ENCODE measurements around the gene PSMB1.
"Not testable (repeated sequence)": the region's sequence is repeated elsewhere in the genome, so short reads cannot be mapped to it uniquely, and the experiment has no call there.

The PSMB1 gene

DNA sequence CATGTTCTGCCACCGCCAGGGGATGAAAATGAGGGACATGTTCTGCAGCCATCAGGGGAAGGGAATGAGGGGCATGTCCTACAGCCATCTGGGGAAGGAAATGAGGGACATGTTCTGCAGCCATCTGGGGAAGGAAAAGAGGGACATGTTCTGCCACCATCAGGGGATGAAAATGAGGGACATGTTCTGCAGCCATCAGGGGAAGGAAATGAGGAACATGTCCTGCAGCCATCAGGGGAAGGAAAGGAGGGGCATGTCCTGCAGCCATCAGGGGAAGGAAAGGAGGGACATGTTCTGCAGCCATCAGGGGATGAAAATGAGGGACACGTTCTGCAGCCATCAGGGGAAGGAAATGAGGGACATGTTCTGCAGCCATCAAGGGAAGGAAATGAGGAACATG is 50.8 kb downstream of the PSMB1 start:
- not testable (repeated sequence) for DNase-seq

DNA sequence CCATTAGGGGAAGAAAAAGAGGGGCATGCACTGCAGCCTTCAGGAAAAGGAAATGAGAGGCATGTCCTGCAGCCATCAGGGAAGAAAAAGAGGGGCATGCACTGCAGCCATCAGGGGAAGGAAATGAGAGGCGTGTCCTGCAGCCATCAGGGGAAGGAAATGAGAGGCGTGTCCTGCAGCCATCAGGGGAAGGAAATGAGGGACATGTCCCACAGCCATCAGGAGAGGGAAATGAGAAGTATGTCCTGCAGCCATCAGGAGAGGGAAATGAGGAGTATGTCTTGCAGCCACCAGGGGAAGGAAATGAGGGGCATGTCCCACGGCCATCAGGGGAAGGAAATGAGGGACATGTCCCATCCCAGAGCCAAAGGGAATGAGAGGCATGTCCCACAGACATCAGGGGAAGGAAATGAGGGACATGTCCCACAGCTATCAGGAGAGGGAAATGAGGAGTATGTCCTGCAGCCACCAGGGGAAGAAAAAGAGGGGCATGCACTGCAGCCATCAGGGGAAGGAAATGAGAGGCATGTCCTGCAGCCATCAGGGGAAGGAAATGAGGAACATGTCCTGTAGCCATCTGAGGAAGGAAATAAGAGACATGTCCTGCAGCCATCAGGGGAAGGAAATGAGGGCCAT is 52.0 kb downstream of the PSMB1 start:
- DNase-seq: no peak

DNA sequence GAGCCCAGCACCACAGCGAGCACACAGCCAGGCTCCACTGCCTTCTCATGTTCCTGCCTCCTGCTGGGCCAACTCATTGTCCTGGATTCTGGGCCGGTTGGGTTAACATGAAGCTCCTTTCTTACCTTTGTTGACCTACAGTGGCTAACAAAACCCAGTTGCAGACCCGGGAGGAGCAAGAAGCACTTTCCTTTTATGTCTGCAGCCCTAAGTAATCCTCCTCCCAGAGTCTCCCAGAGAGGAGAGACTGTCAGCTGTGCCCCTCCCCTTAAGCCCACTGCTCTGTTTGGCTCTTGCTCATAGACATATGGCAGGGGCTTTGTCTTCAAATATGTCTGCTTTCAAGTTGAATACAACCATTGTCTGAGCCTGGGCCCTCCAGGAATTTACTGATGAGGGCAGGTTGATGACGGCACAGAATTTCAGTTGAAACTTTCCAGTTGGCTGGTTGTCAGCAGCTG is 55.2 kb downstream of the PSMB1 start:
- peak; percentile 85 for DNase-seq

DNA sequence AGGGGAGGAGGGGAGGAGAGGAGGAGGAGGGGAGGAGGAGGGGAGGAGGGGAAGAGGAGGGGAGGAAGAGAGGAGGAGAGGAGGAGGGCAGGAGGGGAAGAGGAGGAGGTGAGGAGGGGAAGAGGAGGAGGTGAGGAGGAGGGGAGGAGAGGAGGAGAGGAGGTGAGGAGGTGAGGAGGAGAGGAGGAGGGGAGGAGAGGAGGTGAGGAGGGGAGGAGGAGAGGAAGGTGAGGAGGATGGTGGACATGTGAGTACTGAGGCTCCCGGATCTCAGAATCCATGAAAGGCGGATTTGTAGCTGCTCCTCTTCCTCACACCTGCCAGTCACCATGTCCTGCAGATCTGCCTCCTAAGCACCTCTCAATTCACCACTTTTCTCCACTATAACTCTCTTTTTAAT is 59.8 kb downstream of the PSMB1 start:
- DNase-seq: no peak

DNA sequence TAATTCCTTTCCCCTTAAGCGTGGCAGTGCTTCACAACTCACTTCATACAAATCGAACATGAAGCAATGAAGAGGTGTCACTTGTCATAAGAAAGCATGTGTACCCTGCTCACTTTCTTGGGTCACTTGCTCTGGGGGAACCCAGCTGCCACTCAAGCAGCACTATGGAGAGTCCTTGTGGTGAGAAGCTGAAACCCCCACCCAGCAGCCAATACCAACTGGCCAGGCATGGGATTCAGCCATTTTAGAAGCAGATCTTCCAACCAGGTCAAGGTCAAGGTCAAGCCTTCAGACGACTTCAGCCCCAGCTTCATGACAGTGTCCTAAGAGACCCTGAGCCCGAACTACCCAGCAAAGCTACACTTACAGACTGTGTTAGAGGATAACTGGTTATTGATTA is 62.8 kb downstream of the PSMB1 start:
- no peak for DNase-seq

DNA sequence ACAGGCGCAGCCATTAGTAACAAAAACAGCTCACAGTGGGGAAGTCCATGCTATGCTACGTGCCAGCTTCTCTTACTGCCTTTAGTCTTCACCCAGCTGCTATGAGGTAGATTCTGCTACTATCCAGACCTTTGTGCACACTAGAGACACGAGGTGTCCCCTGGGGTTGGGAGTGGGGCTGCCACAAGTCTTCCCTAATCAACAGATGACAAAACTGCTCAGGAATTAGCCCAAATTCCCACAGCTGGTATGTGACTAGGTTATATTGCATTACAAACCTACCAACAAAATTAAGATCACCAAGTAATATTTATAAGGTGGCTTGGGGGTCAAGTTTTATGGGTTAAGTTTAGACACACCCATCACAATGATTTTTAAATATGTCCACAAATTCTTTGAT is 63.3 kb downstream of the PSMB1 start:
- no peak for DNase-seq

DNA sequence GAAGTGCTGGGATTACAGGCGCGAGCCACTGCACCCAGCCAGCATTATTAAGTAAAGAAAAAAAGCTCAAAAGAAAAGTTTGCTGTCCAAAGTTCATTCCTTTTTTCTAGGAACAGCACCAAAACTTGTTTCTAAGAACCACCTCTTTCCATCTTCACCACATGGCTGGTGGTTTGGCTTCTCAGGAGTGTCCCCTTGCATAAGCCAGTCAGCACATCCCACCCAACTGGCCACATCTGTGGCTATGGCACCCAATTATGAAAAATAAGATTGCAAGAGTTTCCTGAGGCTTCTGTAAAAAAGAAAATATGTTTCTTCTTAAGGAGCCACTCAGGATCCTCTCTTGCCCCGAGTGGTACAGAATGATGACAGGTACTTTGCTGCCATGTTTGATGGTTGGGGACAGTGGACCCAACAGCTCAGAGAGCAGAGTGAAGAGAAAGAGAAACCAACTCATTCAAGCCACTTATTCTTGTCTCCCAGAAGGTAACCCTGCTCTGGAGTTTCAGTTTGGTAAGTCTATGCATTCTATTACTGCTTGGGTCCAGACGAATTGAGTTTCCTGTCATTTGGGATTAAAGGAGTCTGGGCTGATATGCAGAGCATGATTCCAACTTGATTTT is 65.3 kb downstream of the PSMB1 start:
- DNase-seq: no peak

DNA sequence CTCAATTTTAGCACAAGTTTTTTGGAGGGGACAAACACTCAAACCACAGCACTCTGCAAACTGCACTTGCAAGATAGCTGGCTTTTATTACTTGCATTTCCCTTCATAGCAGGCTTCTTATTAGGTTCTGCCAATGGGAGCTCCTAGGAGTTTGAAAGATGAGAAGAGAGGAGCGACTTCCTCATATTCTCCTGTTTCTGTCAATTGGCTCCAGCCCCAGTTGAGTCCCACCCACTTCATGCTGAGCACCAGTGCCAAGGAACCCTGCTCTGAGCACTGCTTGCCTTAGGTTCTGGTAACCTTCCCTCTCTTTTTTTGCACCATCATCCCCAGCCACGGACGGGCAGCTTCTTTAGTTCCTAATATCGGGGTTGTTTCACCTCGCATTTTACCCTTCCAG is 67.9 kb downstream of the PSMB1 start:
- no peak for DNase-seq
